Stomach (tissue), 9 donors: ENCODE data around the gene SLC6A3. TPM values are rescaled to one million over a fixed set of nuclear protein-coding genes. Genes with fewer than 3 reads are reported as not detected.

ENCODE experiments used
- DNase-seq, 2 donors: peaks; one replicate each; pipeline versions ENCODE4 v3.0.0 to v3.0.0-alpha.2; 2013 to 2019
- H3K27ac ChIP-seq, 5 donors: fragments of 200-600 bp in 4 of 5; sonication (generic) in 4 of 5; one replicate each; pipeline ENCODE4 v1.5.1; 2013 to 2019; ENCODE audit warnings: mild to moderate bottlenecking in 1 of 5, moderate library complexity in 1 of 5
- H3K27me3 ChIP-seq, 3 donors: fragments of 200-600 bp; sonication (generic); one replicate each; pipeline ENCODE4 v1.5.1; 2017 to 2019; ENCODE audit warnings: mixed run types in 1 of 3
- H3K36me3 ChIP-seq, 4 donors: fragments of 200-600 bp; sonication (generic); 1 replicate in 3 of 4; 2 replicates in 1 of 4; pipeline ENCODE4 v1.5.1; 2016 to 2019
- H3K4me1 ChIP-seq, 4 donors: fragments of 200-600 bp; sonication (generic); one replicate each; pipeline ENCODE4 v1.5.1; 2016 to 2019
- H3K4me3 ChIP-seq, 4 donors: fragments of 200-600 bp; sonication (generic) in 3 of 4; one replicate each; pipeline ENCODE4 v1.5.1; 2016 to 2019; ENCODE audit warnings: mild to moderate bottlenecking in 1 of 4
- H3K9me3 ChIP-seq, 4 donors: fragments of 200-600 bp; sonication (generic); one replicate each; pipeline ENCODE4 v1.5.1; 2016 to 2019
- EP300 ChIP-seq: sonication (generic); formaldehyde crosslinking; IDR thresholded peaks from one replicate; pipeline ENCODE4 v1.6.1; 2017; ENCODE audit warnings: antibody characterized with exemption
- POLR2A ChIP-seq, 4 donors: fragments of 450-650 bp; IDR thresholded peaks; one replicate each; pipeline ENCODE4 v1.6.1; 2016; ENCODE audit warnings: antibody characterized with exemption in 4 of 4, control low read depth in 2 of 4, mild to moderate bottlenecking in 1 of 4, moderate library complexity in 1 of 4
- POLR2AphosphoS5 ChIP-seq, 3 donors: sonication (generic); formaldehyde crosslinking; IDR thresholded peaks; one replicate each; pipeline ENCODE4 v1.6.1; 2016; ENCODE audit warnings: antibody characterized with exemption in 3 of 3
- WGBS, 5 donors: extraction: QIAGEN DNeasy Blood & Tissue Kit in 3 of 5; methylation state at CpG; one replicate each; pipeline versions ENCODE4 v1.1.5 to v1.1.7; 2013 to 2018; 5-methylcytosine and 5-hydroxymethylcytosine counted together
- intact Hi-C: fragments of 100-400 bp; cut with DNase I; formaldehyde crosslinking; loops from one replicate; pipeline ENCODE4 v1.15.1; 2023; ENCODE audit warnings: low total_unique reads
- polyA plus RNA-seq, 3 donors: library from polyadenylated mRNA; stranded (reverse); fragments of 200-250 nt; gene quantifications; one replicate each; pipeline ENCODE4 v1.2.3, GENCODE V29; 2013
- total RNA-seq, 5 donors: library from RNA; depleted of rRNA; stranded (reverse); fragments of >200 nt; gene quantifications; one replicate each; pipeline versions ENCODE4 v1.1.0 to v1.2.3, GENCODE V29; 2014 to 2016
- TF ChIP-seq, protein P1 (sequence below), 7 experiments: fragments of 450-650 bp in 4 of 7; fragments of 200-600 bp in 3 of 7; sonication (generic) in 3 of 7; IDR thresholded peaks; one replicate each; pipeline ENCODE4 v1.5.1; 2016 to 2019; ENCODE audit warnings: antibody characterized with exemption in 7 of 7, control low read depth in 2 of 7, mild to moderate bottlenecking in 1 of 7
- donor health status: healthy with polysubstance abuse.
- donor health status: Bipolar disorder and iron deficiency.
- donor health status: healthy.

Gene SLC6A3
- total and polyA plus RNA-seq, 8 donors, result 0.05 TPM; not detected in 7

GRCh38 chr5:1464096-1464446 lies 18.8 kb upstream of the SLC6A3 start:
- intact Hi-C loops, result no loop called here
- H3K36me3 ChIP-seq, result peaks cover 28 to 84% (median 69%) of the 10 kb centered on the region in 4 donors

DNA sequence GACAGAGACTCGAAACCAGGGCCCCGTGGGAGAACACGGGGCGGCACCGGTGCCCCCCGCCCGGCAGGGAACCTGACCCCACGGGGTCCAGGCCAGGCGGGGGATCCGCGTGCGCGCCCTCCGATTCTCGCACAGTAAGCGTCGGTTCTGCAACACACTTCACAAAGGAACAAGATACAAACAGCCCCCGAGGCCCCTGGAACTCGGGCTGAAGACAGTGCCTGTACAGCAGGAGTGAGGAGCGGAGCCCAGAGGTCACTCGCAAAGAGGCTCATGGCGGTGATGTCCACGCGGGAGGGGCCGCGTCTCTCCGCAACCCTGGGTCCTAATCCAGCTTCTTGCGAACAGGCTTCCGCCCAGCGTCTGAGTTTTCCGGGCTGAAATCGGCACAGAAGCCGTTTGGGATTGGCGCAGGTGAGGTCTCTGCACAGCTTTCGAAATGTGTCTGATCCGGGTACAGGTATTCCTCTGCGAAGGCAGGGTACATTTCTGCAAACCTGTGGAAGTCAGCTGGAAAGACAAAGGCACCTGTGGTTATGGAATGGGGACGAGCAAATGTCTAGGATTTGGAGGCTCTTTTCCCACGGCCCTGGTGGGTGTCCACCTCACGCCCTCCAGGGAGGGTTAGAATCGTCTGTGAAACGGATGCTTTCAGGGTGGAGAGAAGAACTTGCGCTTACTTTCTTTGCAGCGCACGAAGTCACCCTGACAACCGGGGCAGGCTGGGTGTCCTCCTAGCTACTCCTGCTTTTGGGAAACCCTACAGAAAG lies 18.3 kb upstream of the SLC6A3 start:
- no peak overlapping the region for H3K4me3 ChIP-seq
- WGBS, 5 donors, result 95 to 97% (median 95%) methylated on average over 24 to 46 of the region's 46 CpGs
- peaks cover 28 to 78% (median 69%) of the 10 kb centered on the region in 4 donors for H3K36me3 ChIP-seq
- no peaks in the 10 kb centered on the region for H3K27me3 ChIP-seq
- H3K4me1 ChIP-seq, result no peaks in the 10 kb centered on the region
- DNase-seq, result no peak
- intact Hi-C loops, result no loop called here
- H3K9me3 ChIP-seq, result no peaks in the 10 kb centered on the region
- no peak for TF ChIP-seq POLR2AphosphoS5 (IDR thresholded peaks at IDR 0.05)
- no peak overlapping the region for H3K27ac ChIP-seq

More at GRCh38 chr5:1464096-1464446, 18.8 kb upstream of the SLC6A3 start:
- no peaks in the 10 kb centered on the region for H3K4me1 ChIP-seq
- H3K27ac ChIP-seq, result no peak overlapping the region
- DNase-seq, result no peak
- H3K27me3 ChIP-seq, result no peaks in the 10 kb centered on the region
- TF ChIP-seq EP300, result no peak
- no peak for TF ChIP-seq POLR2A (IDR thresholded peaks at IDR 0.05)
- no peak for TF ChIP-seq POLR2AphosphoS5 (IDR thresholded peaks at IDR 0.05)
- TF ChIP-seq, protein P1, sequence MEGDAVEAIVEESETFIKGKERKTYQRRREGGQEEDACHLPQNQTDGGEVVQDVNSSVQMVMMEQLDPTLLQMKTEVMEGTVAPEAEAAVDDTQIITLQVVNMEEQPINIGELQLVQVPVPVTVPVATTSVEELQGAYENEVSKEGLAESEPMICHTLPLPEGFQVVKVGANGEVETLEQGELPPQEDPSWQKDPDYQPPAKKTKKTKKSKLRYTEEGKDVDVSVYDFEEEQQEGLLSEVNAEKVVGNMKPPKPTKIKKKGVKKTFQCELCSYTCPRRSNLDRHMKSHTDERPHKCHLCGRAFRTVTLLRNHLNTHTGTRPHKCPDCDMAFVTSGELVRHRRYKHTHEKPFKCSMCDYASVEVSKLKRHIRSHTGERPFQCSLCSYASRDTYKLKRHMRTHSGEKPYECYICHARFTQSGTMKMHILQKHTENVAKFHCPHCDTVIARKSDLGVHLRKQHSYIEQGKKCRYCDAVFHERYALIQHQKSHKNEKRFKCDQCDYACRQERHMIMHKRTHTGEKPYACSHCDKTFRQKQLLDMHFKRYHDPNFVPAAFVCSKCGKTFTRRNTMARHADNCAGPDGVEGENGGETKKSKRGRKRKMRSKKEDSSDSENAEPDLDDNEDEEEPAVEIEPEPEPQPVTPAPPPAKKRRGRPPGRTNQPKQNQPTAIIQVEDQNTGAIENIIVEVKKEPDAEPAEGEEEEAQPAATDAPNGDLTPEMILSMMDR (IDR thresholded peaks at IDR 0.05), result no peak
- no peak overlapping the region for H3K4me3 ChIP-seq
- WGBS, 5 donors, result 92 to 95% (median 94%) methylated on average over 14 of the region's 14 CpGs; no CpG with 5 or more reads in 1 of the 5 donors
- H3K9me3 ChIP-seq, result no peaks in the 10 kb centered on the region

DNA sequence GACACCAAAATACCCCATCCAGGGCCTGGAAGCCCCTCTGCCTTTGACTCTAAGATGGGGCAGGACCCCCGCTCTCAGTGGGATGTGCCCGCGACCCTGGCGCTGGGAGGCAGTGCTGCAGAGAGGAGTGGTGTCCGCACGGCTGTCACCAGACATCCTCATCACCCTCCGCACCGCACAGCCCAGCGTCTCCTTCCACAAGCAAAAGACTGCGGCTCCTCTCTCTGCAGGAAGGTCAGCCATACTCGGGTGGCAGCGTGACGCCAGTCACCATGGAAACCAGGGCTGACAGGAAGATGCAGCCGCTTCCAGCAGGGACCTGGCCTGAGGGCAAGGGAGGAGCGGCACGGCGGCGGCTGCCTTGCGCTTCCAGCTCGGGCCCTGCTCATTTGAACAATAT lies 17.1 kb upstream of the SLC6A3 start:
- 81 to 91% (median 88%) methylated on average over 11 to 20 of the region's 20 CpGs for WGBS, 5 donors
- no peaks in the 10 kb centered on the region for H3K27me3 ChIP-seq
- no peaks in the 10 kb centered on the region for H3K4me1 ChIP-seq
- no peak overlapping the region for H3K27ac ChIP-seq
- peaks cover 28 to 69% (median 63%) of the 10 kb centered on the region in 4 donors for H3K36me3 ChIP-seq
- no peak for DNase-seq
- intact Hi-C loops, result no loop called here
- TF ChIP-seq, protein P1 (IDR thresholded peaks at IDR 0.05), result no peak
- no peak for TF ChIP-seq POLR2AphosphoS5 (IDR thresholded peaks at IDR 0.05)
- no peak for TF ChIP-seq EP300
- no peak for TF ChIP-seq POLR2A (IDR thresholded peaks at IDR 0.05)
- no peak overlapping the region for H3K4me3 ChIP-seq
- H3K9me3 ChIP-seq, result peaks cover 0 to 3% (median 0%) of the 10 kb centered on the region in 4 donors

DNA sequence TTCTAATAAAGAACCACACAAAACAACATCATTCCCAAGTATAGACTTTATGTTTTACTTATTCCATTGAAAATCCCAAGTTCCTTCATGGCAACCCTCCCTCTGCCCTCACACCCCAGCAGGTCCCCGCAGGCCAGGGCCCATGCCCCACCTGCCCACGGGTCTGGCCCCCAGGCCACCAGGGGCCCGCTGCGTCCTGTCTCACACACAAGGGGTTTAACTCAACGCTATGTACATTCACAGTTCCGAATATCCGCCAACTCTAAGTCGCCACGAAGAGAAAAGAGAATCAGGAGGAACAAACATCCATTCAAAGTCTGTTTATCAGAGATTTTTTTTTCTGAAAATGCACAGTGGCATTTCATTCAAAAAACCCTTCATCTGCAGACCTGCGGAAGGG lies 16.2 kb upstream of the SLC6A3 start:
- Histone ChIP-seq H3K27ac (no peak overlapping the region), H3K36me3 (peaks cover 24 to 59% (median 54%) of the 10 kb centered on the region in 4 donors), H3K27me3 (no peaks in the 10 kb centered on the region), H3K4me3 (no peak overlapping the region), H3K9me3 (peaks cover 0 to 12% (median 3%) of the 10 kb centered on the region in 4 donors), H3K4me1 (no peaks in the 10 kb centered on the region)
- 95 to 98% (median 97%) methylated on average over 10 of the region's 10 CpGs for WGBS, 5 donors
- TF ChIP-seq, protein P1 (IDR thresholded peaks at IDR 0.05), result no peak
- TF ChIP-seq EP300 (no peak), POLR2AphosphoS5 (IDR thresholded peaks at IDR 0.05) (no peak), POLR2A (IDR thresholded peaks at IDR 0.05) (no peak)
- intact Hi-C loops, result no loop called here
- DNase-seq, result no peak
